IMR-90 (cell line): ENCODE data around the gene LARP1. TPM values are rescaled to one million over a fixed set of nuclear protein-coding genes. Genes with fewer than 3 reads are reported as not detected.

ENCODE experiments used
- ATAC-seq: fragments of 200-7000 bp; cut with Tn5 transposase; 2 replicates; pipeline ENCODE4 v1.9.1; 2020; ENCODE audit warnings: low read depth, mild to moderate bottlenecking, moderate library complexity
- BruUV-seq: library from RNA; stranded (reverse); fragments of 400-500 nt; replicated peaks from 2 replicates; lab custom pipeline; 2021; lab: Mats Ljungman, UMichigan
- CTCF ChIA-PET: fragments of 300-600 bp; formaldehyde crosslinking; extraction: SDS; loops from one replicate; lab custom pipeline; 2021; ENCODE audit warnings: antibody characterized with exemption; lab: Yijun Ruan, JAX
- POLR2A ChIA-PET: fragments of 300-600 bp; sonication (Branson Sonifier 250); formaldehyde crosslinking; loops from one replicate; lab custom pipeline; 2022; ENCODE audit warnings: antibody characterized with exemption; ENCODE audit not compliant: unreplicated experiment; lab: Charles Lee
- DNase-seq: peaks from one replicate; pipeline ENCODE4 v3.0.0; 2013
- H2AFZ ChIP-seq: replicated peaks from 2 replicates; pipeline ENCODE3; 2013; ENCODE audit warnings: low read length, mild to moderate bottlenecking; ENCODE audit not compliant: poor library complexity
- H2AK5ac ChIP-seq: 2 replicates; pipeline ENCODE4 v1.6.1; 2013; ENCODE audit warnings: low read depth, low read length, inconsistent platforms
- H2AK9ac ChIP-seq: replicated peaks from 2 replicates; pipeline ENCODE3; 2013; ENCODE audit warnings: mild to moderate bottlenecking, low read depth, low read length, moderate library complexity; ENCODE audit not compliant: poor library complexity
- H2BK120ac ChIP-seq: 2 replicates; pipeline ENCODE4 v1.6.1; 2013; ENCODE audit warnings: low read depth, low read length, inconsistent platforms
- H2BK15ac ChIP-seq: 3 replicates; pipeline ENCODE4 v1.6.1; 2013; ENCODE audit warnings: low read depth, low read length, inconsistent platforms
- H2BK20ac ChIP-seq: 2 replicates; pipeline ENCODE4 v1.6.1; 2013; ENCODE audit warnings: low read depth, mild to moderate bottlenecking, inconsistent platforms, low read length, moderate library complexity
- H2BK5ac ChIP-seq: 2 replicates; pipeline ENCODE4 v1.6.1; 2013; ENCODE audit warnings: mild to moderate bottlenecking, low read depth, low read length, inconsistent platforms; ENCODE audit not compliant: poor library complexity, severe bottlenecking
- H3K14ac ChIP-seq: replicated peaks from 2 replicates; pipeline ENCODE4 v1.6.1; 2013; ENCODE audit warnings: low read depth, low read length, inconsistent platforms
- H3K18ac ChIP-seq: 2 replicates; pipeline ENCODE4 v1.6.1; 2013; ENCODE audit warnings: low read depth, low read length, control low read depth
- H3K23ac ChIP-seq: 2 replicates; pipeline ENCODE4 v1.6.1; 2013; ENCODE audit warnings: low read depth, low read length, inconsistent platforms
- H3K27ac ChIP-seq: 2 replicates; pipeline ENCODE4 v1.5.1; 2013; ENCODE audit warnings: mild to moderate bottlenecking, control low read depth, low read length; ENCODE audit not compliant: insufficient read depth
- H3K27me3 ChIP-seq: 2 replicates; pipeline ENCODE4 v1.6.1; 2013; ENCODE audit warnings: low read length; ENCODE audit not compliant: control insufficient read depth, insufficient read depth
- H3K36me3 ChIP-seq: 2 replicates; pipeline ENCODE4 v1.6.1; 2013; ENCODE audit warnings: low read length, mixed read lengths; ENCODE audit not compliant: control insufficient read depth, insufficient read depth
- H3K4ac ChIP-seq: 2 replicates; pipeline ENCODE4 v1.6.1; 2013; ENCODE audit warnings: low read depth, low read length, inconsistent platforms
- H3K4me1 ChIP-seq: 2 replicates; pipeline ENCODE4 v1.6.1; 2013; ENCODE audit warnings: low read length, mixed read lengths; ENCODE audit not compliant: control insufficient read depth, insufficient read depth
- H3K4me2 ChIP-seq: 2 replicates; pipeline ENCODE4 v1.6.1; 2013; ENCODE audit warnings: low read depth, mild to moderate bottlenecking, control low read depth, low read length, moderate library complexity
- H3K4me3 ChIP-seq: 2 replicates; pipeline ENCODE4 v1.5.1; 2013; ENCODE audit warnings: low read depth, mild to moderate bottlenecking, control low read depth, low read length, moderate library complexity; ENCODE audit not compliant: insufficient read depth
- H3K56ac ChIP-seq: 2 replicates; pipeline ENCODE4 v1.6.1; 2013; ENCODE audit warnings: low read length, inconsistent platforms; ENCODE audit not compliant: insufficient read depth; ENCODE audit errors: extremely low read depth
- H3K79me1 ChIP-seq, 2 experiments: 2 replicates each; pipeline ENCODE4 v1.6.1; 2013; ENCODE audit warnings: low read length in 2 of 2, inconsistent platforms in 1 of 2, low read depth in 1 of 2
- H3K9ac ChIP-seq: 2 replicates; pipeline ENCODE4 v1.6.1; 2013; ENCODE audit warnings: low read depth, low read length, control low read depth
- H3K9me1 ChIP-seq: 2 replicates; pipeline ENCODE4 v1.6.1; 2013; ENCODE audit warnings: low read length, inconsistent platforms; ENCODE audit not compliant: insufficient read depth
- H3K9me3 ChIP-seq: 2 replicates; pipeline ENCODE4 v1.6.1; 2013; ENCODE audit warnings: low read length; ENCODE audit not compliant: control insufficient read depth, insufficient read depth
- H4K20me1 ChIP-seq: 2 replicates; pipeline ENCODE4 v1.6.1; 2013; ENCODE audit warnings: low read length, inconsistent platforms; ENCODE audit not compliant: insufficient read depth
- H4K5ac ChIP-seq: 2 replicates; pipeline ENCODE4 v1.6.1; 2013; ENCODE audit warnings: mild to moderate bottlenecking, low read depth, low read length, control low read depth
- H4K8ac ChIP-seq, 2 experiments: 2 replicates each; pipeline ENCODE4 v1.6.1; 2013; ENCODE audit warnings: low read depth in 2 of 2, low read length in 2 of 2, control low read depth in 1 of 2, inconsistent platforms in 1 of 2
- H4K91ac ChIP-seq: 2 replicates; pipeline ENCODE4 v1.6.1; 2013; ENCODE audit warnings: low read depth, low read length, inconsistent platforms; ENCODE audit not compliant: insufficient read depth
- BHLHE40 ChIP-seq: fragments of 150-350 bp; IDR thresholded peaks from 2 replicates; pipeline ENCODE4 v1.6.1; 2016; ENCODE audit warnings: mild to moderate bottlenecking, low read depth, low read length
- CEBPB ChIP-seq: IDR thresholded peaks from 2 replicates; pipeline ENCODE4 v1.6.1; 2012; ENCODE audit warnings: low read depth, low read length, improper control_type of control experiment
- ELK1 ChIP-seq: fragments of 150-350 bp; IDR thresholded peaks from 2 replicates; pipeline ENCODE4 v1.6.1; 2016; ENCODE audit warnings: low read depth, mild to moderate bottlenecking, low read length, moderate library complexity, borderline replicate concordance
- FOS ChIP-seq: fragments of 150-350 bp; IDR thresholded peaks from 2 replicates; pipeline ENCODE4 v1.6.1; 2016; ENCODE audit warnings: low read depth, low read length
- MAZ ChIP-seq: IDR thresholded peaks from 2 replicates; pipeline ENCODE4 v1.6.1; 2012; ENCODE audit warnings: low read depth, mild to moderate bottlenecking, low read length, improper control_type of control experiment, moderate library complexity, borderline replicate concordance
- RAD21 ChIP-seq: IDR thresholded peaks from 2 replicates; pipeline ENCODE4 v1.6.1; 2012; ENCODE audit warnings: low read length, improper control_type of control experiment
- USF2 ChIP-seq: fragments of 150-350 bp; IDR thresholded peaks from 2 replicates; pipeline ENCODE4 v1.6.1; 2017; ENCODE audit warnings: mild to moderate bottlenecking, antibody characterized with exemption, low read length, low read depth
- dilution Hi-C: fragments of 300-500 bp; cut with HindIII; formaldehyde crosslinking; loops from one replicate; pipeline ENCODE4 v1.14.3; 2018; ENCODE audit warnings: low sequenced_read_pairs; ENCODE audit not compliant: unreplicated experiment
- in situ Hi-C: fragments of 300-500 bp; cut with MboI; formaldehyde crosslinking; loops from 3 replicates; pipeline ENCODE4 v1.14.3; 2019; ENCODE audit warnings: low sequenced_read_pairs, inconsistent platforms, mixed read lengths
- intact Hi-C: fragments of 100-400 bp; cut with micrococcal nuclease; formaldehyde crosslinking; loops from 2 replicates; pipeline ENCODE4 v1.10.0; 2022
- polyA plus RNA-seq, 3 experiments: library from polyadenylated mRNA; depleted of rRNA; stranded (reverse); fragments of >200 nt; gene quantifications; 2 replicates each; pipeline ENCODE4 v1.2.3, GENCODE V29; 2012; ENCODE audit warnings: low replicate concordance in 1 of 3
- total RNA-seq: library from RNA; depleted of rRNA; stranded (reverse); fragments of >200 nt; gene quantifications from 2 replicates; pipeline ENCODE4 v1.2.3, GENCODE V29; 2012

The LARP1 gene
- total and polyA plus RNA-seq, 2 of the 4 experiments (the other 2 are of a cell fraction) = 47.3 to 77.4 TPM

- Histone ChIP-seq H3K14ac (no peak overlapping the region), H3K36me3 (no peaks in the 10 kb centered on the region), H3K27me3 (no peaks in the 10 kb centered on the region), H4K8ac (no peak overlapping the region), H4K5ac (no peak overlapping the region), H3K4me3 (no peak overlapping the region), H3K27ac (no peak overlapping the region), H2BK120ac (no peak overlapping the region), H2AFZ (no peak overlapping the region), H2BK5ac (no peak overlapping the region), H3K56ac (no peak overlapping the region), H2AK5ac (no peak overlapping the region), H3K4me1 (peaks cover 10% of the 10 kb centered on the region), H4K91ac (no peak overlapping the region), H3K9me1 (peaks cover 8% of the 10 kb centered on the region; the same call in 1 of the 2 replicates), H3K18ac (no peak overlapping the region), H2BK15ac (no peak overlapping the region), H3K4ac (no peak overlapping the region), H4K20me1 (peaks cover 5% of the 10 kb centered on the region), H3K4me2 (no peak overlapping the region), H2AK9ac (no peak overlapping the region), H3K23ac (no peak overlapping the region), H3K79me1 (no peaks in the 10 kb centered on the region; a peak in 1 of 4 replicates), H2BK20ac (no peak overlapping the region), H3K9ac (no peak overlapping the region), H3K9me3 (no peaks in the 10 kb centered on the region)
- DNase-seq (no peak), ATAC-seq (no peak)
- intact Hi-C loops (loop anchor here (5.0 kb wide), 1 partner anchor 40 kb away; no protein-coding TSS in a partner anchor), dilution Hi-C loops (no loop called here), in situ Hi-C loops (no loop called here)
- POLR2A ChIA-PET = no interaction called here
- TF ChIP-seq USF2 (no peak), BHLHE40 (no peak), ELK1 (no peak), CEBPB (no peak), FOS (no peak), MAZ (no peak), RAD21 (no peak)
- no TSS peak for BruUV-seq
- CTCF ChIA-PET = no interaction called here
Measured at GRCh38 chr5:154751854-154752253, 3.3 kb upstream of the LARP1 start.
